Suppressor macrophage treated with lipopolysaccharide for 1 hour (primary cell): ENCODE data around the gene PLCB1.

Source experiments
- DNase-seq, 3 donors: peaks; one replicate each; pipeline ENCODE4 v3.0.0-alpha.2; 2020 to 2022

PLCB1 gene

GRCh38 chr20:8454137-8454712, 322.2 kb downstream of the PLCB1 start:
- DNase-seq: peak; percentile 85 to 96 (median 92)

GRCh38 chr20:8456765-8457164, 324.7 kb downstream of the PLCB1 start:
- DNase-seq: no peak

GRCh38 chr20:8457978-8458377, 325.9 kb downstream of the PLCB1 start:
- peak; percentile 53 to 72 (median 69) for DNase-seq

GRCh38 chr20:8461186-8461585, 329.1 kb downstream of the PLCB1 start:
- no peak for DNase-seq

- DNase-seq: no peak
Observed at GRCh38 chr20:8464368-8464767, 332.3 kb downstream of the PLCB1 start.

- DNase-seq: peak; percentile 34 to 42 (median 41)
Observed at GRCh38 chr20:8466781-8467180, 334.7 kb downstream of the PLCB1 start.

GRCh38 chr20:8470156-8470555, 338.1 kb downstream of the PLCB1 start:
- DNase-seq: no peak

GRCh38 chr20:8471465-8471864, 339.4 kb downstream of the PLCB1 start:
- DNase-seq: no peak

- DNase-seq: peak in 2 of 3 donors; percentile 29 to 33
Observed at GRCh38 chr20:8473459-8473858, 341.4 kb downstream of the PLCB1 start.

GRCh38 chr20:8474027-8474668, 342.1 kb downstream of the PLCB1 start:
- no peak for DNase-seq

GRCh38 chr20:8476021-8476420, 344.0 kb downstream of the PLCB1 start:
- peak in 2 of 3 donors; percentile 44 to 54 for DNase-seq

- DNase-seq: no peak
Observed at GRCh38 chr20:8480597-8480996, 348.5 kb downstream of the PLCB1 start.

GRCh38 chr20:8487696-8488095, 355.6 kb downstream of the PLCB1 start:
- no peak for DNase-seq

- no peak for DNase-seq
Observed at GRCh38 chr20:8489094-8489883, 357.2 kb downstream of the PLCB1 start.

GRCh38 chr20:8490076-8490830, 358.2 kb downstream of the PLCB1 start:
- DNase-seq: peak in 1 of 3 donors; percentile 23

GRCh38 chr20:8492173-8492572, 360.1 kb downstream of the PLCB1 start:
- no peak for DNase-seq

GRCh38 chr20:8498571-8498970, 366.5 kb downstream of the PLCB1 start:
- DNase-seq: peak; percentile 13 to 53 (median 52)

- DNase-seq: no peak
Observed at GRCh38 chr20:8504030-8504429, 372.0 kb downstream of the PLCB1 start.

GRCh38 chr20:8505476-8506200, 373.6 kb downstream of the PLCB1 start:
- peak; percentile 69 to 90 (median 86) for DNase-seq

- DNase-seq: no peak
Observed at GRCh38 chr20:8507231-8507630, 375.2 kb downstream of the PLCB1 start.

- DNase-seq: no peak
Observed at GRCh38 chr20:8509809-8510208, 377.7 kb downstream of the PLCB1 start.

GRCh38 chr20:8510808-8511207, 378.7 kb downstream of the PLCB1 start:
- no peak for DNase-seq

GRCh38 chr20:8512003-8512402, 379.9 kb downstream of the PLCB1 start:
- no peak for DNase-seq
